Spinal cord (tissue), 10 donors: ENCODE measurements around the gene PRKN. TPM values are rescaled to one million over a fixed set of nuclear protein-coding genes. Genes with fewer than 3 reads are reported as not detected.

Experiments used
- DNase-seq, 6 donors: peaks; one replicate each; pipeline versions ENCODE4 v3.0.0 to v3.0.0-alpha.2; 2013 to 2015; ENCODE audit warnings: low spot score in 6 of 6, low read depth in 4 of 6
- H3K27ac ChIP-seq: one replicate; pipeline ENCODE4 v1.5.1; 2013; ENCODE audit warnings: low read depth, low read length, control low read depth
- H3K27me3 ChIP-seq: one replicate; pipeline ENCODE4 v1.6.1; 2013; ENCODE audit warnings: low read length; ENCODE audit not compliant: control insufficient read depth, insufficient read depth
- H3K36me3 ChIP-seq: one replicate; pipeline ENCODE4 v1.6.1; 2013; ENCODE audit warnings: low read length; ENCODE audit not compliant: control insufficient read depth, insufficient read depth
- H3K4me1 ChIP-seq: one replicate; pipeline ENCODE4 v1.6.1; 2013; ENCODE audit warnings: low read length; ENCODE audit not compliant: control insufficient read depth, insufficient read depth
- H3K4me3 ChIP-seq: one replicate; pipeline ENCODE4 v1.5.1; 2013; ENCODE audit warnings: low read depth, low read length, control low read depth
- H3K9me3 ChIP-seq: one replicate; pipeline ENCODE4 v1.6.1; 2013; ENCODE audit warnings: low read length; ENCODE audit not compliant: control insufficient read depth, insufficient read depth
- WGBS: methylation state at CpG from one replicate; pipeline ENCODE4 v1.1.5; 2013; ENCODE audit warnings: missing lambda C conversion rate; ENCODE audit not compliant: insufficient coverage; 5-methylcytosine and 5-hydroxymethylcytosine counted together
- polyA plus RNA-seq, 2 donors: library from polyadenylated mRNA; unstranded; fragments of 120-200 nt; gene quantifications; one replicate each; pipeline ENCODE4 v1.2.1, GENCODE V29; 2013; ENCODE audit not compliant: insufficient read length in 2 of 2
- total RNA-seq, 2 donors: library from RNA; depleted of rRNA in 1 of 2; stranded (reverse); fragments of 120-200 nt in 1 of 2; fragments of >200 nt in 1 of 2; gene quantifications; one replicate each; pipeline versions ENCODE4 v1.2.3 to v1.2.4, GENCODE V29; 2013 to 2014
- donor health status: healthy.

Gene PRKN
- total and polyA plus RNA-seq, 4 donors = 7.4 to 9.5 (median 8.4) TPM

DNA sequence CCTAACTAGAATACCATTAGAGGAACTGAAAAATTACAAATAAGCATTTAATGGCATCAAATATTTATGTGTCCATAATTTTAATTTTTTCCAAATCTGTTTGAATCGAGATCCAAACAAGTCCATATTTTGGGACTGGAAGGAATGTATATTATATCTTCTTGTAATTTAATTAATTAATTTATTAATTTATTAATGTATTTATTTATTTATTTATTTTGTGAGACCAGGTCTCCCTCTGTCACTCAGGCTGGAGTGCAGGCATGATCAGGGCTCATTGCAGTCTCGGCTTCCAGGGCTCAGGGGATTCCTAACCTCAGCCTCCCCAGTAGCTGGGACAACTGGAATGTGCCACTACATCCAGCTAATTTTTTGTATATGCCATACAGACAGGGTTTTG, 453.6 kb downstream of the PRKN start:
- no peaks in the 10 kb centered on the region for H3K9me3 ChIP-seq
- no peaks in the 10 kb centered on the region for H3K36me3 ChIP-seq
- no peak overlapping the region for H3K4me3 ChIP-seq
- H3K4me1 ChIP-seq = no peaks in the 10 kb centered on the region
- H3K27ac ChIP-seq = no peak overlapping the region
- no peaks in the 10 kb centered on the region for H3K27me3 ChIP-seq
- WGBS = 100% methylated on average over 1 of the region's 2 CpGs
- DNase-seq = no peak

DNA sequence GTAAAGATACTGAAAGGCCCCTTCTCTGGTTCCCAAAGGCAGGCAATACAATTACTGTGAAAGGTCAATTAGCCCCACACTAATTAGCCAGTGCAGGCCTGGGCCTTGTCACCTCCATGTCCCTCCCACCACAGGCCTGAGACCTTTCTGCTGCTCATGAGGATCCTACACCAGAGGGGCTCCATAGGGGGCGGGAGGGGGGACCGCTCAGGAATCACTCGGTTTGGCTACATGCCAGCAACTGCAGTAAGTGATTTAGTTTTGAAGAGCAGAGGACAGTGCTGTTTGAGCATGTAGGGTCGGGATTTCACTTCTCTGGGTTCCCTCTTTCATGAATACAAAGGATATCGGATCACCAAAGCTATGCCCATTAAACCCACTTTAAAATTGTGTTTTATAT, 455.6 kb downstream of the PRKN start:
- Histone ChIP-seq H3K9me3 (no peaks in the 10 kb centered on the region), H3K4me1 (no peaks in the 10 kb centered on the region), H3K27me3 (no peaks in the 10 kb centered on the region), H3K4me3 (no peak overlapping the region), H3K27ac (no peak overlapping the region), H3K36me3 (no peaks in the 10 kb centered on the region)
- no CpG with 5 or more reads among the region's 5 CpGs for WGBS
- no peak for DNase-seq

DNA sequence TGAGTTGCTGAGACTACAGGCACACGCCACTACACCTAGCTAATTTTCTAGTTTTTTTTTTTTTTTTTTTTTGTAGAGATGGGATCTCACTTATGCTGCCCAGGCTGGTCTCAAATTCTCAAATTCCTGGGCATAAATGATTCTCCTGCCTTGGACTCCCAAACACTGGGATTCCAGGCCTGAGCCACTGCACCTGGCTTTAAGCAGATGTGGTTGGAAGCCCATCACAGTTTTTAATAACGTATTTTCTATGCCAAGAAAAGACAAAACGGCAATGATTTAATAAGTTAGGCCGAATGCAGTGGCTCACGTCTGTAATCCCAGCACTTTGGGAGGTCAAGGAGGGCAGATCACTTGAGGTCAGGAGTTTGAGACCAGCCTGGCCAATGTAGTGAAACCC, 456.6 kb downstream of the PRKN start:
- Histone ChIP-seq H3K27ac (no peak overlapping the region), H3K4me3 (no peak overlapping the region), H3K4me1 (no peaks in the 10 kb centered on the region), H3K9me3 (no peaks in the 10 kb centered on the region), H3K36me3 (no peaks in the 10 kb centered on the region), H3K27me3 (no peaks in the 10 kb centered on the region)
- no peak for DNase-seq
- WGBS = 82% methylated on average over 4 of the region's 5 CpGs

DNA sequence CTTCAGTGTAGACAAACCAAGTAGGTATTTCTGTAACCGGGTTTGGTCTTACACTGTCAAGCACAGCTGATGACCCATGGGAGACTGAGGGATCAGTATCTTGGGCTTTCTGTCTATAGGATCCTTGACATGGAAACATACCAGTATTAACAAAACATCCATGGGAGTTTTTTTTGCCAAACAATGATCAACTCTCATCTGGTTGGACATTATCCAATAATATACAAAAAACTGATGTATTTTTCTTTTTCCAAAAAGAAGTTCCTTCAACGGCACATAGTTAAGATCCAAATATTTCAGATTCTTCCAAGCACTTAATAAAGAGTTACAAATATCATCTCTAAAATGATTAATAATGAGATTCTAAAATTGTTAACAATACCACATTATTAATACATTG, 459.9 kb downstream of the PRKN start:
- DNase-seq = no peak
- Histone ChIP-seq H3K9me3 (no peaks in the 10 kb centered on the region), H3K27me3 (no peaks in the 10 kb centered on the region), H3K4me3 (no peak overlapping the region), H3K4me1 (no peaks in the 10 kb centered on the region), H3K36me3 (no peaks in the 10 kb centered on the region), H3K27ac (no peak overlapping the region)
- no CpG with 5 or more reads among the region's 2 CpGs for WGBS

DNA sequence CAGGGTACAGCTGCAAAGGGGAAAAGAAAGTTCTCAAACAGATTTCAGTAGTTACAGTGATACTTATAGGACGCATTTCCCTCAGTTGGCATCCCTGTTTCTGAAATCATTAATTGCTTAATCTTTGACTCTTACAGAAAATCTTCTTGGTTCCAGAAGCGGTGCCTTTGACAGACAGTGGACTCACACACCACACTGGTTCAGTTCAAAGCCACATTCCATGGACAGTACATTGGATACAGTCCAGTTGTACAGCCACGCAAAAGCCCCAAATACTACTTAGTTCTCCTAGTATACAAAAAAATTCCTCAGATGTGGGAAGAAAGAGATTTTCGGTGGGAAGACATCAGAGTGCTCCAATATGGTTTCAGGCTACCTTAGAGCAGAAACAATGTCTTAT, 460.4 kb downstream of the PRKN start:
- Histone ChIP-seq H3K4me1 (no peaks in the 10 kb centered on the region), H3K27me3 (no peaks in the 10 kb centered on the region), H3K27ac (no peak overlapping the region), H3K4me3 (no peak overlapping the region), H3K36me3 (no peaks in the 10 kb centered on the region), H3K9me3 (no peaks in the 10 kb centered on the region)
- DNase-seq = no peak
- 50% methylated on average over 1 of the region's 4 CpGs for WGBS

DNA sequence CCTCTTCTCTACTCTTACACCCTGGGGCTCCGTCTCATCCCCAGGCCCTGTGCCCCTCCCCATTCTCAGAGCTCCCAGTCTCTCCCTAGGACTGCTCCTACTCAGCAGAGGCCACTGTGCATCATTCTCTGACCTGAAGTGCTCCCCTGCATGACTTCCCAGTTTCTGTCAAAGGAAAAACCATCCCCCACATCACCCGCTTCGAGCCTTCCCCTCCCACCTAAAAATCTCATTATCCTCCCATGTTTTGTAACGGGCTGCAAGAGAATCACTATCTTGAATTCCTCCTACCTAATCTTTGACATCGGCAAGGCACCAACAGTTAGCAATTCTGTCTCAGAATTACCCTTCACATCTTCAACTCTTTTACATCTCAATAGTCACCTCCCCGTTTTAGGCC, 463.0 kb downstream of the PRKN start:
- Histone ChIP-seq H3K27me3 (no peaks in the 10 kb centered on the region), H3K4me3 (no peak overlapping the region), H3K9me3 (no peaks in the 10 kb centered on the region), H3K36me3 (no peaks in the 10 kb centered on the region), H3K27ac (no peak overlapping the region), H3K4me1 (no peaks in the 10 kb centered on the region)
- 88% methylated on average over 5 of the region's 6 CpGs for WGBS
- DNase-seq = no peak

DNA sequence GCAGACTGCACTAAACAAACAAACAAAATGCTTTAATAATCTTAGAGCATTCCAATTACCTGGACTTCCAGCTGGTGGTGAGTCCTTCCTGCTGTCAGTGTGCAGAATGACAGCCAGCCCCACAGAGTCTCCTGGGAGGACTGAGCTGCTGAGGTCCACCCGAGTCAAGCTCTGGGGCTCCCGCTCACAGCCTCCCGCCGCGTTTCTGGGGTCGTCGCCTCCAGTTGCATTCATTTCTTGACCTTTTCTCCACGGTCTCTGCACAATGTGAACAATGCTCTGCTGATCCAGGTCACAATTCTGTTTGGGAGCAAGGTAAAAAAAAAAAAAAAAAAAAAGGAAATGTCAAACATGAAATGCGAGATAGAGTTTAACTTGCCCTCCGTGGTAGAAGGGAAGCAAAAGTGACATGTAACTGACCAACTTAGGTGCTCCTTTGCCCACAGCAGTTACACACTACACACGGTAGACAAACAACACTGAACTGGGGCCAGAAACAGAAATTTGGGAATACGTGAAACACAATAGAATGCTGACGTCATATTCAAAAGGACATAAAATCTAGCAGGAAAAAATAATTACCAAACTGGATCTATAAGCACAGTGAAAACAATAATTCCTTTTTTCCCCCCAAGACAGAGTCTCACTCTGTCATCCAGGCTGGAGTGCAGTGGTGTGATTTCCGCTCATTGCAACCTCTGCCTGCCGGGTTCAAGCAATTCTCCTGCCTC, 464.9 kb downstream of the PRKN start:
- no peaks in the 10 kb centered on the region for H3K9me3 ChIP-seq
- H3K4me3 ChIP-seq = no peak overlapping the region
- no peaks in the 10 kb centered on the region for H3K27me3 ChIP-seq
- no peaks in the 10 kb centered on the region for H3K36me3 ChIP-seq
- no peaks in the 10 kb centered on the region for H3K4me1 ChIP-seq
- no peak for DNase-seq
- WGBS = 41% methylated on average over 12 of the region's 15 CpGs
- H3K27ac ChIP-seq = no peak overlapping the region

DNA sequence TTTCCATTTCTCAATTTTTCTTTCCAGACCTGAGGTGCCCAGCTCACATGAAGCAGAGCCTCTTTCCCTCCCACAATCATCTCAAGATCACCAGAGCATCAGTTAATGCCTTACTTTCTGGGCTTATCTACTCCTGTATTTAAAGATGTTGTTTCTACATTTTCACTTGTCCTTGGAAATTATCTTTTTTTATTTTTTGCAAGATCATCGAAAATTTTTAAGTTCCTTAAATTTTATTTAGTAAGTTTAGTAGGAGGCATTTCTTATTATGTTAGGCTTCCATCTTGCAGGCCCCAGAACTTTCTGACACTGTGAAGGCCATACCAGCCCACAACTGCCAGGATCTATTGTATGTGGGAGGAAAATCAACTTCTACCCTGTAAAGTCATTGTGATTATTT, 466.0 kb downstream of the PRKN start:
- Histone ChIP-seq H3K4me1 (no peaks in the 10 kb centered on the region), H3K36me3 (no peaks in the 10 kb centered on the region), H3K27me3 (no peaks in the 10 kb centered on the region), H3K4me3 (no peak overlapping the region), H3K9me3 (no peaks in the 10 kb centered on the region), H3K27ac (no peak overlapping the region)
- no CpG with 5 or more reads among the region's 1 CpG for WGBS
- no peak for DNase-seq

DNA sequence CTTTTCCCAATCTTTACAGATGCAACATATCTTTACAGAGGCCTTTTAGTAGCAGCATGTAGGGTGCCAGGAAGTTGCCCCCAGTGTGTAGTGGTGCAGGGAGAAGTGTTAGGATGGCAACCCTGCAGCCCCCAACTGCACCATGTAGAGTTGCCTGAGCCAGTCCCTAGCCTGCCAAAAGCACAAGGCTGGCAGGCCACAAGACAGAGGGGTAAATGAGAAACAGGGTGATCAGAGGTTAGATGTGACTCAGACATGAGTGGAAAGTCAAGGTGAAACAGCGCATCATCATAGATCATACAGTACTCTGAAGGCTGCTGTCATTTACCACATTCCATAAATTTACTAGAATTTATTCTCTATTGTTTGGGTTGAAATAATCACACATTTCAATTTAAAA, 467.5 kb downstream of the PRKN start:
- Histone ChIP-seq H3K27ac (no peak overlapping the region), H3K4me3 (no peak overlapping the region), H3K36me3 (no peaks in the 10 kb centered on the region), H3K4me1 (no peaks in the 10 kb centered on the region), H3K9me3 (no peaks in the 10 kb centered on the region), H3K27me3 (no peaks in the 10 kb centered on the region)
- no peak for DNase-seq
- no CpG with 5 or more reads among the region's 1 CpG for WGBS

DNA sequence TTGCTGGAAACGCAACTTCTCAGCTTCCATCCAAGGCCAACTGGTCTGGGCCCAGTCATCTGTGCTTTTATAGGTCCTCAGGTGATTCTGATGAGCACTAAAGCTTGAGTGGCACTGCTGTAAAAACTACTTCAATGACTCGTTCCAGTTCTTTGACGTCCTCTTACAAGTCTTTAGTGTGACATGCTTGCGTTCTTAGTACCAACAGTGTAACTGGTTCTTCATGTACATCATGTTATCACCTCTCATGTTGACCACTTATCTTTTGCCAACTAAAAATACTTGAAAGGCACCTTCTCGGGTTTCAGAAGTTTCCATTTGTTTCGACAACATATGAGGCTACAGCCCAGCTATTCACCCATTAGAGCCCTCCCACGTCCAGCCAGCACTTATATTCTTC, 468.9 kb downstream of the PRKN start:
- 97% methylated on average over 4 of the region's 7 CpGs for WGBS
- no peak overlapping the region for H3K27ac ChIP-seq
- no peak overlapping the region for H3K4me3 ChIP-seq
- no peaks in the 10 kb centered on the region for H3K9me3 ChIP-seq
- no peaks in the 10 kb centered on the region for H3K36me3 ChIP-seq
- no peaks in the 10 kb centered on the region for H3K27me3 ChIP-seq
- no peak for DNase-seq
- no peaks in the 10 kb centered on the region for H3K4me1 ChIP-seq
